Heart left ventricle (tissue), 13 donors: ENCODE measurements around the gene MATN1.

Source experiments
- CTCF ChIP-seq, 12 donors: fragments of 200-600 bp; sonication (generic) in 4 of 12; IDR thresholded peaks; one replicate each; pipeline versions ENCODE4 v1.5.0 to v1.8.0; 2018 to 2022; ENCODE audit warnings: antibody characterized with exemption in 12 of 12, mild to moderate bottlenecking in 5 of 12
- POLR2A ChIP-seq, 2 donors: fragments of 450-650 bp; IDR thresholded peaks; one replicate each; pipeline ENCODE4 v1.6.1; 2017; ENCODE audit warnings: antibody characterized with exemption in 2 of 2, mild to moderate bottlenecking in 2 of 2, moderate library complexity in 2 of 2
- donor health status: ischemic (EF 13 %, LVEDD 7.1; RV severe dilation, severe dysfunction).
- donor health status: DM: no; HTN: yes; CAD: no.
- donor health status: DM: no; HTN: no; CAD: no.
- donor health status: ischemic (EF 25% LVEDD 6.9; RV normal size, moderate dysfunction).
- donor health status: ischemic (EF 25% LVEDD 5.7; RV mildly dilated, moderate dysfunction).
- donor health status: ischemic (EF 35%, LVEDD 5.7; RV mildly dilated, moderate dysfunction).
- donor health status: nonischemic (EF 11% LVEDD 7.7; RV severe dilation, severe dysfunction).
- donor health status: DM: yes; HTN: yes; CAD: no.
- donor health status: PGD.
- donor health status: ischemic (EF 29% LVEDD 5.4; RV normal size, mild dysfunction).
- donor health status: nonischemic (EF 23%, LVEDD 6.1; RV moderate dilation, normal function).

DNA sequence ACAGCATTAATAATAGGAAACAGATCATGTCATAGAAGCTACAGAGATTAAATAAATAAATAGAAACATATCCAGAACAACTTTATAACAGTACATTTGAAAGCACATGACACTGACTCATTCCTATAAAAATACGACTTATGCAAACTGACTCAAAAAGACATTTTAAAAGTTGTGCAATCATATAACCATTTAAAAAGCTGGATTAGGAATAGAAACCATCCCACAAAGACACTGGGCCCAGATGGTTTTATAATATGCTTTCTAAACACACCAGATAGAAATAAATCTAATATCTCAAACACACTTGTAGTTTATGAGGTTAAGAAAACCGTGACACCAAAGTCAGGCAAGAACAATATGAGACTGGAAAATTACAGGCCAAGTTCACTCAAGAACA is 47.6 kb downstream of the MATN1 start:
- TF ChIP-seq CTCF (IDR thresholded peaks at IDR 0.05) (no peak), POLR2A (IDR thresholded peaks at IDR 0.05) (no peak)
